ENCODE data around the gene FLYWCH2.

GRCh38 chr16:2871926-2872325 lies 11.1 kb upstream of the FLYWCH2 start:
- TF ChIP-seq CTCF (IDR thresholded peaks at IDR 0.05 in 4 of 5, conservative IDR thresholded peaks at IDR 0.05 in 1 of 5) (no peak), POLR2A (IDR thresholded peaks at IDR 0.05) (no peak)
